Mesothelial cell of epicardium (in vitro differentiated cells): ENCODE data around the gene FMR1NB. TPM values are rescaled to one million over a fixed set of nuclear protein-coding genes. Genes with fewer than 3 reads are reported as not detected.

Experiments
- DNase-seq, 2 experiments: peaks; one replicate each; pipeline ENCODE4 v3.0.0; 2021; ENCODE audit warnings: low spot score in 2 of 2; ENCODE audit not compliant: unreplicated experiment in 2 of 2
- H3K27ac Mint-ChIP-seq: 2 replicates; pipeline ENCODE4 v1.8.0; 2021; ENCODE audit warnings: mixed read lengths
- H3K27me3 Mint-ChIP-seq: 2 replicates; pipeline ENCODE4 v1.8.0; 2021; ENCODE audit warnings: low read depth, mixed read lengths
- H3K36me3 Mint-ChIP-seq: 2 replicates; pipeline ENCODE4 v1.8.0; 2021; ENCODE audit warnings: mixed read lengths
- H3K4me1 Mint-ChIP-seq: 2 replicates; pipeline ENCODE4 v1.8.0; 2021; ENCODE audit warnings: mixed read lengths
- H3K4me3 Mint-ChIP-seq: 2 replicates; pipeline ENCODE4 v1.8.0; 2021; ENCODE audit warnings: mild to moderate bottlenecking, moderate library complexity, mixed read lengths
- H3K9me3 Mint-ChIP-seq: 2 replicates; pipeline ENCODE4 v1.8.0; 2021; ENCODE audit warnings: mixed read lengths
- total RNA-seq: library from RNA; stranded (reverse); gene quantifications from 3 replicates; pipeline ENCODE4 v1.2.1, GENCODE V29; 2021
- TF ChIP-seq, protein P1 (sequence below): fragments of 200-600 bp; sonication (generic); IDR thresholded peaks from one replicate; pipeline ENCODE4 v1.5.0; 2021; ENCODE audit warnings: antibody characterized with exemption; ENCODE audit not compliant: unreplicated experiment

Gene FMR1NB
- total RNA-seq, 1 donor from 2014 or later = not detected

DNA sequence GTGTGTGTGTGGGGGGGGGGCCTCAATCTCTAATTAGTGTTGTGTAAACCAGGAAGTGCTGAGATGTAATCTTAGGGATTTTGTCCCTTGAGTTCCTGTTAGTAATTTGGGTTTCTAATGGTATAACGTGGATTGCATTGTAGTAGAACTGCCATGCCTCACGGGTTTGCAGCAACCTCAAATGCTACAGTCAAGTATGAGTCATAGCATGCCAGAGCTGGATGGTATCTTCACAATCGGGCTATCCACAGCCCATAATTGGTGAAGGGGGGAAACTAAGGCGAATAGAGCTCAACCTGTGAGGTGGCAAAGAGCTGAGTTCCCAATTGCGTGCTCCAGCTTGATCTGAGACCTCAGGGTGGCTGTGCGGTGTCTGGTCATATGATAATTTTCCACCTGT, 2.2 kb upstream of the FMR1NB start:
- H3K9me3 Mint-ChIP-seq = peaks cover 49% of the 10 kb centered on the region

GRCh38 chrX:148020329-148020728, 39.2 kb downstream of the FMR1NB start:
- TF ChIP-seq, protein P1, sequence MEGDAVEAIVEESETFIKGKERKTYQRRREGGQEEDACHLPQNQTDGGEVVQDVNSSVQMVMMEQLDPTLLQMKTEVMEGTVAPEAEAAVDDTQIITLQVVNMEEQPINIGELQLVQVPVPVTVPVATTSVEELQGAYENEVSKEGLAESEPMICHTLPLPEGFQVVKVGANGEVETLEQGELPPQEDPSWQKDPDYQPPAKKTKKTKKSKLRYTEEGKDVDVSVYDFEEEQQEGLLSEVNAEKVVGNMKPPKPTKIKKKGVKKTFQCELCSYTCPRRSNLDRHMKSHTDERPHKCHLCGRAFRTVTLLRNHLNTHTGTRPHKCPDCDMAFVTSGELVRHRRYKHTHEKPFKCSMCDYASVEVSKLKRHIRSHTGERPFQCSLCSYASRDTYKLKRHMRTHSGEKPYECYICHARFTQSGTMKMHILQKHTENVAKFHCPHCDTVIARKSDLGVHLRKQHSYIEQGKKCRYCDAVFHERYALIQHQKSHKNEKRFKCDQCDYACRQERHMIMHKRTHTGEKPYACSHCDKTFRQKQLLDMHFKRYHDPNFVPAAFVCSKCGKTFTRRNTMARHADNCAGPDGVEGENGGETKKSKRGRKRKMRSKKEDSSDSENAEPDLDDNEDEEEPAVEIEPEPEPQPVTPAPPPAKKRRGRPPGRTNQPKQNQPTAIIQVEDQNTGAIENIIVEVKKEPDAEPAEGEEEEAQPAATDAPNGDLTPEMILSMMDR = no peak
- no peak for DNase-seq
- no peak overlapping the region for H3K4me3 Mint-ChIP-seq
- no peak overlapping the region for H3K27ac Mint-ChIP-seq
- H3K36me3 Mint-ChIP-seq = no peaks in the 10 kb centered on the region
- H3K4me1 Mint-ChIP-seq = no peaks in the 10 kb centered on the region
- H3K9me3 Mint-ChIP-seq = peaks cover 48% of the 10 kb centered on the region
- H3K27me3 Mint-ChIP-seq = no peaks in the 10 kb centered on the region

More for the DNA sequence above, 2.2 kb upstream of the FMR1NB start:
- no peaks in the 10 kb centered on the region for H3K27me3 Mint-ChIP-seq
- H3K4me3 Mint-ChIP-seq = no peak overlapping the region
- H3K4me1 Mint-ChIP-seq = no peaks in the 10 kb centered on the region
- no peaks in the 10 kb centered on the region for H3K36me3 Mint-ChIP-seq
- DNase-seq = no peak
- no peak overlapping the region for H3K27ac Mint-ChIP-seq
- TF ChIP-seq, protein P1 = no peak

DNA sequence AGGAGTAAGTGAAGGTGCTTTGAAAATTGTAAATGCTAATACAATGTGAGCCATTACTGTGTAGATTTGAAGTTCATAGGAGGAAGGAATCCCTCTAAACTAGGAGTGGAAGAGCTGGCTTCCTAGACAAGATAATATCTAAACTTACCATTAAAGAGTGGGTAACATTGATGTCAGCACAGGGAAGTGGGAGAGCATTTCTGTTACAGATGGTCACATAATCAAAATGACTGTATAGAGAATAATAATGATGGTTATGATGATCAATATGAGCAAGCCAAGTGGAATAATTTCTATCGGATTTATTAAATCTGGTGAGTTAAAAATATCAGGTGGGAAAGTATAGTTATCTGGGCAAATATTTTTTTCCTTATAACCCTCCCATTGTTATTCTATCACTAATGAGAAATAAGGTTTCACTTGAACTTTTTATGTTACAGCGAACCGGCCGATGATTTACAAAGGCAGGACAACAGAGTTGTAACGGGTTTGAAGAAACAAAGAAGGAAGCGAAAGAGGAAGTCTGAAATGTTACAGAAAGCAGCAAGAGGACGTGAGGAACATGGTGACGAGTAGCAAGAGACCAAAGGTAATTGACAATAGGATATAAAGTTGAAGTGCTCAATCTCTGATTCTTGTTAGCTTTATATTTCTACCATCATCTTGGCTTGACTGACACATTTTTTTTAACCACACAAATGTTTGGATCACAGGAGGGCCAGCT, 43.5 kb downstream of the FMR1NB start:
- Mint-ChIP-seq H3K27me3 (no peaks in the 10 kb centered on the region), H3K4me1 (no peaks in the 10 kb centered on the region)

DNA sequence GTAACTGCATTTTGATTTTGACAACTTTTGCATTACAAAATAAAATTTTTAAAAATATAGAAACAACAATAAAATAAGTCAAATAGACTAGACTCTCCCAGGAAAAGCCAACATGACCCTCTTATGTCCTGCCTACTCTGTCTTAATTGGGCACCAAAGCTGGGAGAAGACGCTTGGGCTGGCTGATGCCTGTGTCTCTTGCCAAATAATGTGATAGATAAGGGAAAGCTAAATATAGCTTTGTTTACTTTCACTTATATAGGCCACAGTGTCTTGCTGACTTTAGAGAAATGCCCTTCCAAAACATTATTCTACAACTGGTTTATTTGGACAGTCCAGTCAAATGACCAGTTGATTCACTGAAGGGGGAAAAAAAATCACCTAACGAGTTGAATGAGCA, 54.2 kb downstream of the FMR1NB start:
- Mint-ChIP-seq H3K36me3 (no peaks in the 10 kb centered on the region), H3K9me3 (peaks cover 9% of the 10 kb centered on the region), H3K4me1 (peaks cover 13% of the 10 kb centered on the region), H3K27me3 (no peaks in the 10 kb centered on the region), H3K27ac (no peak overlapping the region), H3K4me3 (no peak overlapping the region)
- TF ChIP-seq, protein P1 = no peak
- DNase-seq = no peak

More for the DNA sequence above, 43.5 kb downstream of the FMR1NB start:
- TF ChIP-seq, protein P1 = no peak
- peaks cover 29% of the 10 kb centered on the region for H3K9me3 Mint-ChIP-seq
- no peak overlapping the region for H3K4me3 Mint-ChIP-seq
- H3K27ac Mint-ChIP-seq = no peak overlapping the region
- H3K36me3 Mint-ChIP-seq = no peaks in the 10 kb centered on the region
- no peak for DNase-seq

GRCh38 chrX:148037020-148037419, 55.9 kb downstream of the FMR1NB start:
- Mint-ChIP-seq H3K27me3 (no peaks in the 10 kb centered on the region), H3K9me3 (peaks cover 18% of the 10 kb centered on the region), H3K36me3 (no peaks in the 10 kb centered on the region), H3K27ac (no peak overlapping the region), H3K4me1 (peaks cover 2% of the 10 kb centered on the region), H3K4me3 (no peak overlapping the region)
- DNase-seq = no peak
- TF ChIP-seq, protein P1 = no peak
